HepG2 (cell line): ENCODE results near the gene C19orf38.

Experiments used
- BCL6 ChIP-seq: IDR thresholded peaks from 2 replicates; pipeline ENCODE4 v1.6.1; 2016; ENCODE audit warnings: missing genetic modification reagents, missing compliant biosample characterization
- CBFB ChIP-seq: sonication (generic); formaldehyde crosslinking; IDR thresholded peaks from 2 replicates; pipeline ENCODE4 v1.4.0; 2020; ENCODE audit warnings: missing genetic modification reagents
- KDM6A ChIP-seq: IDR thresholded peaks from 2 replicates; pipeline ENCODE4 v1.6.1; 2016; ENCODE audit warnings: low read depth
- NFYB ChIP-seq: sonication (generic); formaldehyde crosslinking; IDR thresholded peaks from 2 replicates; pipeline ENCODE4 v1.4.0; 2020; ENCODE audit warnings: missing genetic modification reagents
- RFX1 ChIP-seq: fragments of 450-650 bp; IDR thresholded peaks from 2 replicates; pipeline ENCODE4 v1.6.1; 2017
- STAT5B ChIP-seq: sonication (generic); formaldehyde crosslinking; IDR thresholded peaks from 2 replicates; pipeline ENCODE4 v1.4.0; 2020; ENCODE audit warnings: missing genetic modification reagents
- TAF1 ChIP-seq: sonication (generic); formaldehyde crosslinking; IDR thresholded peaks from 2 replicates; pipeline ENCODE4 v1.4.0; 2020; ENCODE audit warnings: missing genetic modification reagents
- ZNF138 ChIP-seq: sonication (generic); formaldehyde crosslinking; IDR thresholded peaks from 2 replicates; pipeline ENCODE4 v1.5.0; 2020; ENCODE audit warnings: mild to moderate bottlenecking, low read depth, missing genetic modification reagents
- ZNF407 ChIP-seq: sonication (generic); formaldehyde crosslinking; IDR thresholded peaks from one replicate; pipeline ENCODE4 v1.5.1; 2020; ENCODE audit warnings: mild to moderate bottlenecking, missing genetic modification reagents; ENCODE audit errors: not compliant biosample characterization
- ZNF777 ChIP-seq: sonication (generic); formaldehyde crosslinking; IDR thresholded peaks from 2 replicates; pipeline ENCODE4 v1.4.0; 2020; ENCODE audit warnings: missing genetic modification reagents

GRCh38 chr19:10871711-10872545, 23.7 kb downstream of the C19orf38 start:
- TF ChIP-seq KDM6A (CRISPR knock-in tag) (no peak), ZNF138 (CRISPR knock-in tag) (no peak), RFX1 (no peak), NFYB (no peak), BCL6 (CRISPR knock-in tag) (no peak), ZNF777 (CRISPR knock-in tag) (no peak), STAT5B (CRISPR knock-in tag) (no peak), ZNF407 (no peak), TAF1 (CRISPR knock-in tag) (no peak), CBFB (CRISPR knock-in tag) (no peak)
